B cell (primary cell): ENCODE measurements around the gene SH2D5. TPM values are rescaled to one million over a fixed set of nuclear protein-coding genes. Genes with fewer than 3 reads are reported as not detected.

Source experiments
- ATAC-seq: fragments of 200-7000 bp; cut with Tn5 transposase; one replicate; pipeline ENCODE4 v1.10.0; 2021; ENCODE audit warnings: low read depth, mild to moderate bottlenecking, moderate number of reproducible peaks, moderate library complexity
- CTCF ChIA-PET: fragments of 350-600 bp; sonication (Branson Sonifier 250); formaldehyde crosslinking; loops from one replicate; lab custom pipeline; 2021; ENCODE audit warnings: antibody characterized with exemption, inconsistent platforms; lab: Charles Lee
- POLR2A ChIA-PET: fragments of 350-600 bp; sonication (Branson Sonifier 250); formaldehyde crosslinking; loops from one replicate; lab custom pipeline; 2021; ENCODE audit warnings: antibody characterized with exemption; lab: Charles Lee
- DNase-seq: peaks from one replicate; pipeline ENCODE4 v3.0.0; 2013
- H2AFZ ChIP-seq: 2 replicates; pipeline ENCODE4 v1.6.1; 2012; ENCODE audit warnings: mild to moderate bottlenecking, low read depth, low read length; ENCODE audit not compliant: insufficient read depth, poor library complexity, severe bottlenecking
- H3K27ac ChIP-seq, 2 donors: 1 replicate in 1 of 2; 2 replicates in 1 of 2; pipeline ENCODE4 v1.5.1; 2012 to 2013; ENCODE audit warnings: low read length in 2 of 2, mild to moderate bottlenecking in 2 of 2, moderate library complexity in 1 of 2
- H3K27me3 ChIP-seq, 4 experiments: fragments of 200-600 bp in 1 of 4; sonication (generic) in 1 of 4; replicated peaks in 1 of 4; 1 replicate in 2 of 4; 2 replicates in 2 of 4; pipeline versions ENCODE4 v1.6.1 to v1.7.0; 2013 to 2016; ENCODE audit warnings: low read length in 3 of 4, mild to moderate bottlenecking in 2 of 4, mixed read lengths in 1 of 4, moderate library complexity in 1 of 4; ENCODE audit not compliant: insufficient read depth in 4 of 4, control insufficient read depth in 3 of 4; ENCODE audit errors: control extremely low read depth in 1 of 4
- H3K36me3 ChIP-seq, 2 experiments: replicated peaks in 1 of 2; 1 replicate in 1 of 2; 2 replicates in 1 of 2; pipeline versions ENCODE4 v1.6.1 to v1.7.1; 2013; ENCODE audit warnings: low read length in 1 of 2; ENCODE audit not compliant: insufficient read depth in 2 of 2, control insufficient read depth in 1 of 2; ENCODE audit errors: control extremely low read depth in 1 of 2, extremely low read depth in 1 of 2
- H3K4me1 ChIP-seq, 2 donors: fragments of 200-600 bp in 1 of 2; sonication (generic) in 1 of 2; 1 replicate in 1 of 2; 2 replicates in 1 of 2; pipeline versions ENCODE4 v1.5.1 to v1.6.1; 2013 to 2017; ENCODE audit warnings: low read length in 2 of 2; ENCODE audit not compliant: control insufficient read depth in 2 of 2, insufficient read depth in 2 of 2
- H3K4me2 ChIP-seq: replicated peaks from 2 replicates; pipeline ENCODE3; 2012; ENCODE audit warnings: mild to moderate bottlenecking, low read depth, low read length; ENCODE audit not compliant: poor library complexity, severe bottlenecking
- H3K4me3 ChIP-seq, 5 experiments: fragments of 200-600 bp in 1 of 5; sonication (generic) in 1 of 5; 1 replicate in 3 of 5; 2 replicates in 2 of 5; pipeline versions ENCODE4 v1.5.1 to v1.7.0; 2011 to 2016; ENCODE audit warnings: low read length in 4 of 5, mild to moderate bottlenecking in 4 of 5, low read depth in 2 of 5, control low read depth in 1 of 5, moderate library complexity in 1 of 5; ENCODE audit not compliant: insufficient read depth in 1 of 5; ENCODE audit errors: control extremely low read depth in 1 of 5, extremely low read depth in 1 of 5
- H3K79me2 ChIP-seq: fragments of 200-600 bp; sonication (generic); one replicate; pipeline ENCODE4 v1.6.0; 2016; ENCODE audit warnings: low read length; ENCODE audit not compliant: control insufficient read depth, insufficient read depth
- H3K9ac ChIP-seq: fragments of 200-600 bp; sonication (generic); 2 replicates; pipeline ENCODE4 v1.6.1; 2017; ENCODE audit warnings: mild to moderate bottlenecking, low read length, moderate library complexity
- H3K9me3 ChIP-seq, 3 donors: one replicate each; pipeline versions ENCODE4 v1.6.1 to v1.7.1; 2013; ENCODE audit warnings: low read length in 2 of 3; ENCODE audit not compliant: control insufficient read depth in 2 of 3, insufficient read depth in 1 of 3; ENCODE audit errors: control extremely low read depth in 1 of 3
- H4K20me1 ChIP-seq: 2 replicates; pipeline ENCODE4 v1.6.0; 2012; ENCODE audit warnings: mild to moderate bottlenecking, low read length; ENCODE audit not compliant: insufficient read depth, control insufficient read depth, poor library complexity, severe bottlenecking
- H3K27ac Mint-ChIP-seq: one replicate; pipeline ENCODE4 v1.8.0; 2021; ENCODE audit warnings: mixed read lengths
- H3K27me3 Mint-ChIP-seq: one replicate; pipeline ENCODE4 v1.8.0; 2021; ENCODE audit warnings: mixed read lengths
- H3K4me1 Mint-ChIP-seq: one replicate; pipeline ENCODE4 v1.8.0; 2021; ENCODE audit warnings: mixed read lengths
- H3K4me3 Mint-ChIP-seq: one replicate; pipeline ENCODE4 v1.8.0; 2021; ENCODE audit warnings: mixed read lengths
- H3K9me3 Mint-ChIP-seq: one replicate; pipeline ENCODE4 v1.8.0; 2022; ENCODE audit warnings: mixed read lengths; ENCODE audit not compliant: insufficient read depth
- EZH2 ChIP-seq: IDR thresholded peaks from 2 replicates; pipeline ENCODE4 v1.6.1; 2012; ENCODE audit warnings: borderline replicate concordance, low read depth, mild to moderate bottlenecking, moderate library complexity, low read length; ENCODE audit not compliant: insufficient read depth, poor library complexity, severe bottlenecking
- WGBS: methylation state at CpG from one replicate; pipeline ENCODE4 v1.1.5; 2013; ENCODE audit warnings: missing lambda C conversion rate; ENCODE audit not compliant: insufficient coverage; 5-methylcytosine and 5-hydroxymethylcytosine counted together
- intact Hi-C: fragments of 100-400 bp; cut with micrococcal nuclease; formaldehyde crosslinking; loops from one replicate; pipeline ENCODE4 v1.10.0; 2022
- polyA plus RNA-seq: library from polyadenylated mRNA; depleted of rRNA; stranded (reverse); fragments of >200 nt; gene quantifications from 2 replicates; pipeline ENCODE4 v1.2.3, GENCODE V29; 2012
- total RNA-seq, 2 donors: library from RNA; stranded (reverse); fragments of 120-200 nt in 1 of 2; gene quantifications; 1 replicate in 1 of 2; 2 replicates in 1 of 2; pipeline versions ENCODE4 v1.2.3 to v1.2.4, GENCODE V29; 2013 to 2022
- TF ChIP-seq, protein P1 (sequence below): fragments of 200-600 bp; IDR thresholded peaks from one replicate; pipeline ENCODE4 v1.8.0; 2022; ENCODE audit warnings: antibody characterized with exemption, mild to moderate bottlenecking

Gene SH2D5
- total and polyA plus RNA-seq, 2 donors (not counting 1 experiment from before 2014, with no cell fraction given) = 0.30 TPM; not detected in 1

DNA sequence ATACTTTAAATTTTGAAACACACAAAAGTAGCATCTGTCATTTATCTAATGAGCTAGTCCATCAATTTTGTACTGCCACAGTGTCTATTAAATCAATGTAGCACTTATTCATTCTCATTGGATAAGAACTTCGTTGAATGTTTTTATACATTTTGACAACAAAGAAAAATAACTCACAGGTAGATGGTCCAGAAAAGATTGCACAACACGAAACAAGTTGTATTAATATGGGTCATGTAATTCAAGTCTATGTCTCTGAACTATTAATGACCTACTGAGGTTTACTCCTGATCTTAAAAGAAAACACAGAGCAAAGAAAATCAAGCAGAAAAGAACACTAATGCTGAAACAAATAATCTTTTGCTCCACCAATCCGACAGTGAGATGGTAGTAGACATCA, 39.3 kb upstream of the SH2D5 start:
- Histone ChIP-seq H2AFZ (no peak overlapping the region), H4K20me1 (peaks cover 8% of the 10 kb centered on the region), H3K36me3 (peaks cover 14 to 82% of the 10 kb centered on the region in 2 experiments), H3K27ac (no peak overlapping the region), H3K4me2 (no peak overlapping the region), H3K79me2 (peaks cover 14% of the 10 kb centered on the region), H3K9ac (no peak overlapping the region), H3K27me3 (no peaks in the 10 kb centered on the region), H3K9me3 (no peaks in the 10 kb centered on the region), H3K4me1 (no peaks in the 10 kb centered on the region), H3K4me3 (no peak overlapping the region)
- H3K27ac Mint-ChIP-seq = no peak overlapping the region
- no peaks in the 10 kb centered on the region for H3K9me3 Mint-ChIP-seq
- ChIA-PET CTCF (interaction anchor here (1.6 kb wide), 1 partner anchor 15 kb away, joined by 3 read pairs; no protein-coding TSS in a partner anchor), POLR2A (no interaction called here)
- no peaks in the 10 kb centered on the region for H3K4me1 Mint-ChIP-seq
- ATAC-seq (no peak), DNase-seq (no peak)
- no peaks in the 10 kb centered on the region for H3K27me3 Mint-ChIP-seq
- no CpG with 5 or more reads among the region's 3 CpGs for WGBS
- intact Hi-C loops = no loop called here
- no peak overlapping the region for H3K4me3 Mint-ChIP-seq
- TF ChIP-seq, protein P1, sequence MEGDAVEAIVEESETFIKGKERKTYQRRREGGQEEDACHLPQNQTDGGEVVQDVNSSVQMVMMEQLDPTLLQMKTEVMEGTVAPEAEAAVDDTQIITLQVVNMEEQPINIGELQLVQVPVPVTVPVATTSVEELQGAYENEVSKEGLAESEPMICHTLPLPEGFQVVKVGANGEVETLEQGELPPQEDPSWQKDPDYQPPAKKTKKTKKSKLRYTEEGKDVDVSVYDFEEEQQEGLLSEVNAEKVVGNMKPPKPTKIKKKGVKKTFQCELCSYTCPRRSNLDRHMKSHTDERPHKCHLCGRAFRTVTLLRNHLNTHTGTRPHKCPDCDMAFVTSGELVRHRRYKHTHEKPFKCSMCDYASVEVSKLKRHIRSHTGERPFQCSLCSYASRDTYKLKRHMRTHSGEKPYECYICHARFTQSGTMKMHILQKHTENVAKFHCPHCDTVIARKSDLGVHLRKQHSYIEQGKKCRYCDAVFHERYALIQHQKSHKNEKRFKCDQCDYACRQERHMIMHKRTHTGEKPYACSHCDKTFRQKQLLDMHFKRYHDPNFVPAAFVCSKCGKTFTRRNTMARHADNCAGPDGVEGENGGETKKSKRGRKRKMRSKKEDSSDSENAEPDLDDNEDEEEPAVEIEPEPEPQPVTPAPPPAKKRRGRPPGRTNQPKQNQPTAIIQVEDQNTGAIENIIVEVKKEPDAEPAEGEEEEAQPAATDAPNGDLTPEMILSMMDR = no peak
- TF ChIP-seq EZH2 = no peak

DNA sequence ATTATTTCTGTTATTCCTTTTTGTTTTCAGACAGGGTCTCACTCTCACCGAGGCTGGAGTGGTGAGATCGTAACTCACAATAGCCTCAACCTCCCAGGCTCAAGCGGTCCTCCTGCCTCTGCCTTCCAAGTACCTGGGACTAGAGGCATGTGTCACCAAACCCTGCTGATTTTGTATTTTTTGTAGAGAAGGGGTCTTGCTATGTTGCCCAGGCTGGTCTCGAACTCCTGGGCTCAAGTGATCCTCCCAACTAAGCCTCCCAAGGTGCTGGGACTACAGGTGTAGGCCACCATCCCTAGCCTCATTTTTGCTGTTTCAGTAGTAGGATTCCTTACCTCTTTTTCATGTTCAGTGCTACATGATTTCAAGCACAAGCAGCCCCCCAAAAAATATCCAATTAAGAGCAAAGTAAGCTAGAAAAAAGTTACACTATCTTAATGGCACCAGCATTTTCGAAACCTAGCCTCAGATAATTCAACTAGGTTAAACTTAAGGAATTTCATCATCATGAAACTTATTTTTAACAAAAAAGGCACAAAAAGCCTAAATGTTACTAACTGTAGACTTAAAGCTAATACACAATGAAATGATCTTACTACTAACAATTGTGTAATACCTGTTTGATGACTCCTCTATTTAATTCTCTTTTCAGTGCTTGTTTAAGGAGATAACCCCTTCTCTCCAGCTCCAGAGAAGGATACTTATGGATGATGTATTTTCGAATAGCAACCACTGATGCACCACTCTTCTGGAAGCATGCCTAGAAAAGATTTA, 38.0 kb upstream of the SH2D5 start:
- Histone ChIP-seq H3K9me3 (no peaks in the 10 kb centered on the region), H3K4me1 (no peaks in the 10 kb centered on the region), H3K27ac (no peak overlapping the region), H3K27me3 (no peaks in the 10 kb centered on the region), H3K4me2 (no peak overlapping the region), H3K36me3 (peaks cover 14 to 85% of the 10 kb centered on the region in 2 experiments), H4K20me1 (peaks cover 8% of the 10 kb centered on the region), H3K9ac (no peak overlapping the region), H3K4me3 (no peak overlapping the region), H2AFZ (no peak overlapping the region), H3K79me2 (peaks cover 9% of the 10 kb centered on the region)
- TF ChIP-seq, protein P1 = no peak
- no peak for TF ChIP-seq EZH2
- WGBS = 100% methylated on average over 1 of the region's 6 CpGs
- H3K27me3 Mint-ChIP-seq = no peaks in the 10 kb centered on the region
- no peaks in the 10 kb centered on the region for H3K9me3 Mint-ChIP-seq
- ChIA-PET POLR2A (no interaction called here), CTCF (interaction anchor here (1.6 kb wide), 1 partner anchor 16 kb away, joined by 3 read pairs; no protein-coding TSS in a partner anchor)
- H3K4me3 Mint-ChIP-seq = no peak overlapping the region
- DNase-seq = no peak
- H3K27ac Mint-ChIP-seq = no peak overlapping the region
- intact Hi-C loops = no loop called here
- no peaks in the 10 kb centered on the region for H3K4me1 Mint-ChIP-seq
- no peak for ATAC-seq
